Prostate gland (tissue), 2 donors: ENCODE measurements around the gene PNMA1. TPM values are rescaled to one million over a fixed set of nuclear protein-coding genes. Genes with fewer than 3 reads are reported as not detected.
A peak's percentile ranks its signal among the peaks of the same experiment; 100 is the strongest.

Source experiments
- DNase-seq: peaks from one replicate; pipeline ENCODE4 v3.0.0-alpha.2; 2019; ENCODE audit warnings: low spot score
- H3K27ac ChIP-seq, 2 donors: fragments of 200-600 bp; sonication (generic); 2 replicates each; pipeline ENCODE4 v1.5.1; 2017 to 2019
- H3K27me3 ChIP-seq: fragments of 200-600 bp; sonication (generic); replicated peaks from 2 replicates; pipeline ENCODE4 v1.5.1; 2019; ENCODE audit not compliant: insufficient read depth
- H3K36me3 ChIP-seq, 2 donors: fragments of 200-600 bp; sonication (generic); 1 replicate in 1 of 2; 2 replicates in 1 of 2; pipeline versions ENCODE4 v1.5.1 to v1.8.1; 2017 to 2019
- H3K4me1 ChIP-seq: fragments of 200-600 bp; sonication (generic); replicated peaks from 2 replicates; pipeline ENCODE4 v1.5.1; 2019
- H3K4me3 ChIP-seq, 2 donors: fragments of 200-600 bp; sonication (generic); 2 replicates each; pipeline ENCODE4 v1.5.1; 2017 to 2019
- H3K9me3 ChIP-seq: fragments of 200-600 bp; sonication (generic); 2 replicates; pipeline ENCODE4 v1.5.1; 2017
- POLR2A ChIP-seq: fragments of 450-650 bp; IDR thresholded peaks from one replicate; pipeline ENCODE4 v1.6.1; 2016; ENCODE audit warnings: antibody characterized with exemption, mild to moderate bottlenecking
- POLR2AphosphoS5 ChIP-seq: sonication (generic); formaldehyde crosslinking; IDR thresholded peaks from one replicate; pipeline ENCODE4 v1.6.1; 2017; ENCODE audit warnings: antibody characterized with exemption
- WGBS: methylation state at CpG from one replicate; pipeline ENCODE4 v1.1.5; 2018; 5-methylcytosine and 5-hydroxymethylcytosine counted together
- intact Hi-C: fragments of 100-400 bp; cut with DNase I; formaldehyde crosslinking; loops from one replicate; pipeline ENCODE4 v1.14.2; 2022
- total RNA-seq, 2 donors: library from RNA; depleted of rRNA; stranded (reverse); fragments of >200 nt; gene quantifications; one replicate each; pipeline ENCODE4 v1.1.0, GENCODE V29; 2016
- TF ChIP-seq, protein P1 (sequence below), 4 experiments: fragments of 200-600 bp in 2 of 4; fragments of 450-650 bp in 2 of 4; sonication (generic) in 2 of 4; IDR thresholded peaks; 1 replicate in 3 of 4; 2 replicates in 1 of 4; pipeline ENCODE4 v1.5.1; 2016 to 2019; ENCODE audit warnings: antibody characterized with exemption in 4 of 4, mild to moderate bottlenecking in 2 of 4, moderate library complexity in 2 of 4

The PNMA1 gene
- total RNA-seq, 2 donors from 2014 or later = 18.6 to 62.7 TPM

DNA sequence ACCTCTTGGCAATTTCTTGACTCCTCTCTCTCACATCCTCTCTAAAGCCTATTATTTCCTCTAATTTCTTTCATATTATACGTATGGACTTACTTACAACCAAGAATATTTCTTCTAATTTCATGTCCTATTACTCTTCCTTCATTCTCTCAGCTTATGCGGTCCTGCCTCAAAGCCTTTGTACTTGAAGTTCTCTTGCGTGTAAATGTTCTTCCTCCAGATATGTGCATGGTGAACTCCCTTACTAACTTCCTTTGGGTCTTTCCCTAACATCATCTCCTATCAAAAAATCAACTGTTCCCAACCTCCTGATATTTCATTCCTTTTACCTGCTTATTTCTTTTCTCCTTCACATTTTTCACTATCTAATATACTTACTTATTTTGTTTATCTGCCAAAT, 46.3 kb downstream of the PNMA1 start:
- no peaks in the 10 kb centered on the region for H3K9me3 ChIP-seq
- intact Hi-C loops = no loop called here
- H3K27me3 ChIP-seq = no peaks in the 10 kb centered on the region
- no peak overlapping the region for H3K27ac ChIP-seq
- no peak for TF ChIP-seq POLR2A
- no peak for TF ChIP-seq POLR2AphosphoS5
- TF ChIP-seq, protein P1, sequence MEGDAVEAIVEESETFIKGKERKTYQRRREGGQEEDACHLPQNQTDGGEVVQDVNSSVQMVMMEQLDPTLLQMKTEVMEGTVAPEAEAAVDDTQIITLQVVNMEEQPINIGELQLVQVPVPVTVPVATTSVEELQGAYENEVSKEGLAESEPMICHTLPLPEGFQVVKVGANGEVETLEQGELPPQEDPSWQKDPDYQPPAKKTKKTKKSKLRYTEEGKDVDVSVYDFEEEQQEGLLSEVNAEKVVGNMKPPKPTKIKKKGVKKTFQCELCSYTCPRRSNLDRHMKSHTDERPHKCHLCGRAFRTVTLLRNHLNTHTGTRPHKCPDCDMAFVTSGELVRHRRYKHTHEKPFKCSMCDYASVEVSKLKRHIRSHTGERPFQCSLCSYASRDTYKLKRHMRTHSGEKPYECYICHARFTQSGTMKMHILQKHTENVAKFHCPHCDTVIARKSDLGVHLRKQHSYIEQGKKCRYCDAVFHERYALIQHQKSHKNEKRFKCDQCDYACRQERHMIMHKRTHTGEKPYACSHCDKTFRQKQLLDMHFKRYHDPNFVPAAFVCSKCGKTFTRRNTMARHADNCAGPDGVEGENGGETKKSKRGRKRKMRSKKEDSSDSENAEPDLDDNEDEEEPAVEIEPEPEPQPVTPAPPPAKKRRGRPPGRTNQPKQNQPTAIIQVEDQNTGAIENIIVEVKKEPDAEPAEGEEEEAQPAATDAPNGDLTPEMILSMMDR (IDR thresholded peaks at IDR 0.05) = no peak
- 90% methylated on average over 3 of the region's 3 CpGs for WGBS
- no peaks in the 10 kb centered on the region for H3K36me3 ChIP-seq
- no peak for DNase-seq
- H3K4me1 ChIP-seq = no peaks in the 10 kb centered on the region
- H3K4me3 ChIP-seq = no peak overlapping the region

DNA sequence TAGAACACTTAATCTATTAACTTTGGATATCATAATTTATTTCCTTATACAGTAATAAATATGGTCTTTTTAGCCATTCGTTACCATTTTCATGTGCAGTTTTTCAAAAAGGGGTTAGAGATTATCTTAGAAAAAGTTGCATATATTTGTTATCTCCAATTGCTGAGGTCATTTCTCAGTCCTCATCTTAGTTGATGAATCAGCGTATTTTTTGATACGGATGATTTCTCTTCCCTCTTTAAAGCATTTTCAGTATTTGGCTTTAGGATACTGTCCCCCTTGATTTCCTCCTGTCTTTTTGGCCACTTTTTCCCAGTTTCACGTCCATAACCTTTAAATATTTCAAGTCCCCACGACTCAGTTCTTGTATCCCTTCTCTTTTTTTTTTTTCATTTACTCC, 47.6 kb downstream of the PNMA1 start:
- 93% methylated on average over 5 of the region's 5 CpGs for WGBS
- TF ChIP-seq, protein P1 (IDR thresholded peaks at IDR 0.05) = no peak
- TF ChIP-seq POLR2AphosphoS5 (no peak), POLR2A (no peak)
- Histone ChIP-seq H3K36me3 (no peaks in the 10 kb centered on the region), H3K4me1 (no peaks in the 10 kb centered on the region), H3K27me3 (no peaks in the 10 kb centered on the region), H3K9me3 (no peaks in the 10 kb centered on the region), H3K27ac (no peak overlapping the region), H3K4me3 (no peak overlapping the region)
- DNase-seq = no peak
- intact Hi-C loops = no loop called here

DNA sequence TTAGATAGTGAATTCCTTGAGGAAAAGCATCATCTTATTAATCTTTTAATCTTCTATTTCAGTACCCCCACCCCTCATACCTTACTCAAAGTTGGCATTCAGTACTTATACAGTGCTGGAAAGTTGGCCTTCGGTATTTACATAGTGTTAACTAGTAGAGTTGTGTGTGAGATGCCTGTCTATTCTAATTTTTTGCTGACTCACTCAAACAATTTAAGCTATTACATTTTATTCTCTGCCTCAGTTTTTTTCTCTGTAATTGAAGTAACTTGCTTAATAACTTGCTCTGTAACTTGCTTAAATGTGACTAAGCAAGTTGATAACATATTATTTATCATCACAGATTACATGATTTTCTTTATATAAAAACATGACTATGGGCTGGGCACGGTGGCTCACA, 49.1 kb downstream of the PNMA1 start:
- Histone ChIP-seq H3K4me3 (no peak overlapping the region), H3K4me1 (peaks cover 2% of the 10 kb centered on the region), H3K9me3 (no peaks in the 10 kb centered on the region), H3K27ac (no peak overlapping the region), H3K27me3 (no peaks in the 10 kb centered on the region), H3K36me3 (no peaks in the 10 kb centered on the region)
- intact Hi-C loops = no loop called here
- DNase-seq = no peak
- 93% methylated on average over 2 of the region's 2 CpGs for WGBS
- TF ChIP-seq, protein P1 (IDR thresholded peaks at IDR 0.05) = no peak
- TF ChIP-seq POLR2AphosphoS5 (no peak), POLR2A (no peak)

DNA sequence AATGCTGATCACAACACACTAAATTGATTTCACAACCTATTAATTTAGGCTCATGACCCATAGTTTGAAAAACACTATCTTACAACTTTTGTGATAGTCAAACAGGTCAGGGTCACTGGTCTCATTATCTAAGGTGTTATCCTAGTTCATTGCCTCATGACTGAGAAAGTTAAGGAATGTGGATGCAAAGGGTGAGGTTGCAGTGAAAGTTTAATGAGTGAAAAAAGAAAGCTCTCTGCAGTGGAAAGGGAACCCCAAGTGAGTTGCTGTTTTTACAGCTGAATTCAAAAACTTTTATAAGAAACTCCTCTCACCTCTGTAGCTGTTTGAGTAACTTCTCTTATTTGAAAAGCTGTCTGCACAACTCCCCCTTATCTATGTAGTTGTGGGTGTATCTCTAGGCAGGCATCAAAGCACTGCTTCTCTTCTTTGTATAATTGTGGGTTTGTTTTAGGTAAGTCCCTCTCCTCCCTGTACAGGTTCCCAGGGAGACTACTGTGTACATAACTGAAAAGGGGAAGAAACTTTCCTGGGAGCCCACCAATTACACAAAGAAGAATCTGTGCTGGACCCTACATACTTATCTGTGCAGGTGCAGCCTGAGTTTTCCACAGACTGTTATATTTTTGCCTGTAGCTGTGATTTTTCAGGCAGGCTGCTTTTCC, 50.5 kb downstream of the PNMA1 start:
- Histone ChIP-seq H3K4me3 (no peak overlapping the region), H3K4me1 (peaks cover 4% of the 10 kb centered on the region), H3K27ac (no peak overlapping the region), H3K36me3 (no peaks in the 10 kb centered on the region), H3K9me3 (no peaks in the 10 kb centered on the region), H3K27me3 (no peaks in the 10 kb centered on the region)
- intact Hi-C loops = loop anchor here (5.0 kb wide), 1 partner anchor 54 kb away; no protein-coding TSS in a partner anchor
- no peak for DNase-seq
- no peak for TF ChIP-seq POLR2AphosphoS5
- TF ChIP-seq, protein P1 (IDR thresholded peaks at IDR 0.05) = no peak
- TF ChIP-seq POLR2A = no peak

DNA sequence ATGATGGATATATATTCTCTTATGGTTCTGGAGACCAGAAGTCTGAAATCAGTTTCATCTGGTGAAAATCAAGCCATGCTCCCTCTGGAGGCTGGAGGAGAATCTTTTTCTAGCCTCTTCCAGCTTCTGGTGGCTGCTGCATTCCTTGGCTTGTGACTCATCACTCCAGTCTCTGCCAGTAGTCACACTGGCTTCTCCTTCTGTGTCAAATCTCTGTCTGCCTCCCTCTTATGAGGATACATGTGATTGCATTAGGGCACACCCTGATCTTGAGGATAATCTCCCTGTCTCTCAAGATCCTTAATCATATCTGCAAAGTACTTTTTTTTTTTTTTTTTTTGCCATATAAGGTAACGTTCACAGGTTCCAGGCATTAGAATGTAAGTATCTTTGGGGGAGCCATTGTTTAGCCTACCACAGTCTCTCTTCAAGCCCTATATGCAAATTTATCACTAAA, 51.7 kb downstream of the PNMA1 start:
- TF ChIP-seq POLR2A (no peak), POLR2AphosphoS5 (peak; percentile 57)
- TF ChIP-seq, protein P1 (IDR thresholded peaks at IDR 0.05) = peak in 3 of 4 experiments; percentile 12 to 36 (median 16)
- 67% methylated on average over 1 of the region's 1 CpG for WGBS
- peak overlapping the region in 1 of 2 donors; percentile 16 for H3K27ac ChIP-seq
- no peaks in the 10 kb centered on the region for H3K9me3 ChIP-seq
- H3K4me3 ChIP-seq = no peak overlapping the region
- H3K36me3 ChIP-seq = no peaks in the 10 kb centered on the region
- DNase-seq = peak; percentile 11
- intact Hi-C loops = loop anchor here (5.0 kb wide), 1 partner anchor 55 kb away; no protein-coding TSS in a partner anchor
- H3K4me1 ChIP-seq = peaks cover 4% of the 10 kb centered on the region
- H3K27me3 ChIP-seq = no peaks in the 10 kb centered on the region
